Keratinocyte (primary cell): Measurements from ENCODE around the gene CA12. TPM values are rescaled to one million over a fixed set of nuclear protein-coding genes. Genes with fewer than 3 reads are reported as not detected.

Experiments
- DNase-seq: peaks from one replicate; pipeline ENCODE4 v3.0.0-alpha.2; 2011; ENCODE audit warnings: low read depth, missing footprints, low spot score
- FAIRE-seq: peaks from 2 replicates; lab custom pipeline; 2011; peaks lifted over from hg19 to GRCh38; lab: Jason Lieb, UNC
- H2AFZ ChIP-seq: 2 replicates; pipeline ENCODE4 v1.6.0; 2012; ENCODE audit warnings: low read length, control low read depth, inconsistent platforms; ENCODE audit not compliant: control insufficient read depth
- H3K27ac ChIP-seq: 2 replicates; pipeline ENCODE4 v1.5.1; 2011; ENCODE audit warnings: low read length; ENCODE audit not compliant: control insufficient read depth, insufficient read depth
- H3K27me3 ChIP-seq: 3 replicates; pipeline ENCODE4 v1.6.0; 2011; ENCODE audit warnings: low read length; ENCODE audit not compliant: control insufficient read depth, insufficient read depth; ENCODE audit errors: extremely low read depth
- H3K36me3 ChIP-seq, 2 experiments: 2 replicates in 1 of 2; 3 replicates in 1 of 2; pipeline ENCODE4 v1.5.1; 2011; ENCODE audit warnings: low read length in 2 of 2, mild to moderate bottlenecking in 1 of 2; ENCODE audit not compliant: control insufficient read depth in 2 of 2, insufficient read depth in 2 of 2; ENCODE audit errors: extremely low read depth in 1 of 2
- H3K4me1 ChIP-seq: 3 replicates; pipeline ENCODE4 v1.5.1; 2011; ENCODE audit warnings: low read length; ENCODE audit not compliant: control insufficient read depth, insufficient read depth; ENCODE audit errors: extremely low read depth
- H3K4me2 ChIP-seq: 3 replicates; pipeline ENCODE4 v1.6.0; 2011; ENCODE audit warnings: low read depth, low read length; ENCODE audit not compliant: control insufficient read depth, insufficient read depth; ENCODE audit errors: extremely low read depth
- H3K4me3 ChIP-seq, 3 experiments: fragments of 200-600 bp in 1 of 3; sonication (generic) in 1 of 3; 2 replicates in 2 of 3; 3 replicates in 1 of 3; pipeline ENCODE4 v1.5.1; 2011 to 2016; ENCODE audit warnings: low read length in 3 of 3, mild to moderate bottlenecking in 3 of 3, control low read depth in 2 of 3, inconsistent platforms in 1 of 3, low read depth in 1 of 3, mixed read lengths in 1 of 3, mixed run types in 1 of 3, moderate library complexity in 1 of 3; ENCODE audit not compliant: control insufficient read depth in 2 of 3, insufficient read depth in 2 of 3; ENCODE audit errors: extremely low read depth in 1 of 3
- H3K79me2 ChIP-seq: 2 replicates; pipeline ENCODE4 v1.6.0; 2012; ENCODE audit warnings: low read length; ENCODE audit not compliant: control insufficient read depth, insufficient read depth
- H3K9ac ChIP-seq: 3 replicates; pipeline ENCODE4 v1.6.0; 2011; ENCODE audit warnings: low read length; ENCODE audit not compliant: control insufficient read depth, insufficient read depth; ENCODE audit errors: extremely low read depth
- H3K9me1 ChIP-seq: 3 replicates; pipeline ENCODE4 v1.6.0; 2011; ENCODE audit warnings: low read length; ENCODE audit not compliant: control insufficient read depth, insufficient read depth; ENCODE audit errors: extremely low read depth
- H3K9me3 ChIP-seq: 2 replicates; pipeline ENCODE4 v1.5.1; 2012; ENCODE audit warnings: low read depth, low read length; ENCODE audit not compliant: control insufficient read depth
- H4K20me1 ChIP-seq: 3 replicates; pipeline ENCODE4 v1.6.0; 2011; ENCODE audit warnings: low read length; ENCODE audit not compliant: control insufficient read depth, insufficient read depth; ENCODE audit errors: extremely low read depth
- EZH2 ChIP-seq: IDR thresholded peaks from one replicate; pipeline ENCODE4 v1.6.1; 2012; ENCODE audit warnings: inconsistent platforms, mild to moderate bottlenecking, low read length, moderate library complexity
- dilution Hi-C: fragments of 300-500 bp; cut with MboI; formaldehyde crosslinking; loops from one replicate; pipeline ENCODE4 v1.7.0; 2020; ENCODE audit warnings: low sequenced_read_pairs; ENCODE audit not compliant: extremely low pct_ligation_motif_present
- polyA plus RNA-seq, 5 experiments: library from polyadenylated mRNA; depleted of rRNA in 3 of 5; stranded (reverse) in 3 of 5; stranded (forward) in 1 of 5; unstranded in 1 of 5; fragments of >200 nt; gene quantifications; 1 replicate in 1 of 5; 2 replicates in 3 of 5; 3 replicates in 1 of 5; pipeline versions ENCODE4 v1.2.1 to v1.2.3, GENCODE V29; 2011 to 2012; ENCODE audit warnings: missing spikeins in 2 of 5, low read depth in 1 of 5, low replicate concordance in 1 of 5
- TF ChIP-seq, protein P1 (sequence below), 3 experiments: IDR thresholded peaks in 1 of 3; conservative IDR thresholded peaks in 1 of 3; optimal IDR thresholded peaks in 1 of 3; 2 replicates in 2 of 3; 3 replicates in 1 of 3; pipeline versions ENCODE3 to v1.5.1; 2011; ENCODE audit warnings: low read length in 3 of 3, mild to moderate bottlenecking in 3 of 3, moderate library complexity in 2 of 3, control low read depth in 1 of 3, inconsistent platforms in 1 of 3; ENCODE audit not compliant: insufficient read depth in 2 of 3; ENCODE audit errors: extremely low read depth in 1 of 3

The CA12 gene
- polyA plus RNA-seq, 1 donor (not counting 4 experiments of a cell fraction or from before 2014, with no cell fraction given), result 158 TPM

DNA sequence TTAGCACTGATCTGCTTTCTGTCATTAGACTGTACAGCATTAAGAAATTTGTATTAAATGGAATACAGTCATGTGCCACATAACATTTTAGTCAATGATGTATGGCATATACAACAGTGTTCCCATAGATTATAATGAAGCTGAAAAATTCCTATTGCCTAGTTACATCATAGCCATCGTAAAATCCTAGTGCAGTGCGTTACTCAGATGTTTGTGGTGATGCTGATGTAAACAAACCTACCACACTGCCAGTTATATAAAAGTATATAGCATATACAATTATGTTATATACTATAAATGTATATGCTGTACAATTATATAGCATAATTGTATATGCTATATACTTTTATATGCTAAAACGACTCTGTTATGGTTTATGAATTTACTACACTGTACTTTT is 62.6 kb downstream of the CA12 start:
- Histone ChIP-seq H3K9ac (no peak overlapping the region), H4K20me1 (no peaks in the 10 kb centered on the region), H3K9me3 (no peaks in the 10 kb centered on the region), H3K27me3 (no peaks in the 10 kb centered on the region), H3K36me3 (no peaks in the 10 kb centered on the region), H3K4me1 (no peaks in the 10 kb centered on the region), H3K4me3 (no peak overlapping the region), H3K27ac (no peak overlapping the region), H3K9me1 (no peaks in the 10 kb centered on the region), H3K79me2 (no peaks in the 10 kb centered on the region), H2AFZ (no peak overlapping the region), H3K4me2 (no peak overlapping the region)
- dilution Hi-C loops, result no loop called here
- no peak for TF ChIP-seq EZH2
- TF ChIP-seq, protein P1, sequence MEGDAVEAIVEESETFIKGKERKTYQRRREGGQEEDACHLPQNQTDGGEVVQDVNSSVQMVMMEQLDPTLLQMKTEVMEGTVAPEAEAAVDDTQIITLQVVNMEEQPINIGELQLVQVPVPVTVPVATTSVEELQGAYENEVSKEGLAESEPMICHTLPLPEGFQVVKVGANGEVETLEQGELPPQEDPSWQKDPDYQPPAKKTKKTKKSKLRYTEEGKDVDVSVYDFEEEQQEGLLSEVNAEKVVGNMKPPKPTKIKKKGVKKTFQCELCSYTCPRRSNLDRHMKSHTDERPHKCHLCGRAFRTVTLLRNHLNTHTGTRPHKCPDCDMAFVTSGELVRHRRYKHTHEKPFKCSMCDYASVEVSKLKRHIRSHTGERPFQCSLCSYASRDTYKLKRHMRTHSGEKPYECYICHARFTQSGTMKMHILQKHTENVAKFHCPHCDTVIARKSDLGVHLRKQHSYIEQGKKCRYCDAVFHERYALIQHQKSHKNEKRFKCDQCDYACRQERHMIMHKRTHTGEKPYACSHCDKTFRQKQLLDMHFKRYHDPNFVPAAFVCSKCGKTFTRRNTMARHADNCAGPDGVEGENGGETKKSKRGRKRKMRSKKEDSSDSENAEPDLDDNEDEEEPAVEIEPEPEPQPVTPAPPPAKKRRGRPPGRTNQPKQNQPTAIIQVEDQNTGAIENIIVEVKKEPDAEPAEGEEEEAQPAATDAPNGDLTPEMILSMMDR (optimal IDR thresholded peaks at IDR 0.05 in 1 of 3, IDR thresholded peaks at IDR 0.05 in 1 of 3, conservative IDR thresholded peaks at IDR 0.05 in 1 of 3; ENCODE audit: extremely low read depth in 1 of 3, insufficient read depth in 2 of 3, low read length in 3 of 3), result no peak
- FAIRE-seq (no peak), DNase-seq (no peak)

DNA sequence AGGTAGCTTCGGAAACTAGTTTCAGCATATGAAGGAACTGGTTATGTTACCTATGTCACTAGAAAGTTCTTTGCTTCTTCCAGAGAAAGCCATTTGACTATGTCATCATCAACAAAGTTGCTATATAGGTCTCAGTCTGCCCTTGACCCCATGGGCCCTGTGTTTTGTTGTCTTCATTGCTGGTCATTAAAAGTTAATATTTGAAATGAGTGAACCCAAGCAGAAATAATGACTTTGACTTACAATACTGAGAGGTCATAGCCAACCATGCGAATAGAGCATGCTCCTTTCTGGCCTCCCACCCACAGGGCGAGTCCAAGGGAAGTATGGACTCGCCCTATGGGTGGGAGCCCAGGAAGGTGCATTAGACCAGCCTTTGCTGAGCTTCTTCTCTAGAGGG is 63.3 kb downstream of the CA12 start:
- Histone ChIP-seq H3K9me1 (no peaks in the 10 kb centered on the region), H3K4me1 (no peaks in the 10 kb centered on the region), H3K9me3 (no peaks in the 10 kb centered on the region), H3K27me3 (no peaks in the 10 kb centered on the region), H3K4me3 (no peak overlapping the region), H4K20me1 (no peaks in the 10 kb centered on the region), H3K4me2 (no peak overlapping the region), H3K9ac (no peak overlapping the region), H3K27ac (no peak overlapping the region), H2AFZ (no peak overlapping the region), H3K79me2 (no peaks in the 10 kb centered on the region), H3K36me3 (no peaks in the 10 kb centered on the region)
- no peak for DNase-seq
- no peak for FAIRE-seq
- TF ChIP-seq EZH2, result no peak
- TF ChIP-seq, protein P1 (optimal IDR thresholded peaks at IDR 0.05 in 1 of 3, IDR thresholded peaks at IDR 0.05 in 1 of 3, conservative IDR thresholded peaks at IDR 0.05 in 1 of 3; ENCODE audit: extremely low read depth in 1 of 3, insufficient read depth in 2 of 3, low read length in 3 of 3), result no peak
- dilution Hi-C loops, result no loop called here
